Thyroid gland (tissue), 4 donors: ENCODE measurements around the gene GIMAP5.

Source experiments
- POLR2A ChIP-seq, 2 donors: fragments of 450-650 bp; IDR thresholded peaks; one replicate each; pipeline ENCODE4 v1.6.1; 2017; ENCODE audit warnings: antibody characterized with exemption in 2 of 2, mild to moderate bottlenecking in 2 of 2, moderate library complexity in 1 of 2
- TF ChIP-seq, protein P1 (sequence below), 6 experiments: fragments of 200-600 bp in 3 of 6; fragments of 450-650 bp in 3 of 6; sonication (generic) in 3 of 6; IDR thresholded peaks; one replicate each; pipeline ENCODE4 v1.5.1; 2016 to 2019; ENCODE audit warnings: antibody characterized with exemption in 6 of 6, mild to moderate bottlenecking in 2 of 6, inconsistent platforms in 1 of 6, moderate library complexity in 1 of 6

GRCh38 chr7:150738092-150738491 is 874 bp downstream of the GIMAP5 start:
- TF ChIP-seq, protein P1, sequence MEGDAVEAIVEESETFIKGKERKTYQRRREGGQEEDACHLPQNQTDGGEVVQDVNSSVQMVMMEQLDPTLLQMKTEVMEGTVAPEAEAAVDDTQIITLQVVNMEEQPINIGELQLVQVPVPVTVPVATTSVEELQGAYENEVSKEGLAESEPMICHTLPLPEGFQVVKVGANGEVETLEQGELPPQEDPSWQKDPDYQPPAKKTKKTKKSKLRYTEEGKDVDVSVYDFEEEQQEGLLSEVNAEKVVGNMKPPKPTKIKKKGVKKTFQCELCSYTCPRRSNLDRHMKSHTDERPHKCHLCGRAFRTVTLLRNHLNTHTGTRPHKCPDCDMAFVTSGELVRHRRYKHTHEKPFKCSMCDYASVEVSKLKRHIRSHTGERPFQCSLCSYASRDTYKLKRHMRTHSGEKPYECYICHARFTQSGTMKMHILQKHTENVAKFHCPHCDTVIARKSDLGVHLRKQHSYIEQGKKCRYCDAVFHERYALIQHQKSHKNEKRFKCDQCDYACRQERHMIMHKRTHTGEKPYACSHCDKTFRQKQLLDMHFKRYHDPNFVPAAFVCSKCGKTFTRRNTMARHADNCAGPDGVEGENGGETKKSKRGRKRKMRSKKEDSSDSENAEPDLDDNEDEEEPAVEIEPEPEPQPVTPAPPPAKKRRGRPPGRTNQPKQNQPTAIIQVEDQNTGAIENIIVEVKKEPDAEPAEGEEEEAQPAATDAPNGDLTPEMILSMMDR (IDR thresholded peaks at IDR 0.05) = no peak
- TF ChIP-seq POLR2A (IDR thresholded peaks at IDR 0.05) = no peak
